Stimulated activated CD8-positive, alpha-beta memory T cell treated with anti-CD3 and anti-CD28 coated beads, Interleukin-4, amount 100 ng/mL, for 24 hours (primary cell): Measurements from ENCODE around the gene PTPRN2.
"Not testable (repeated sequence)": the region's sequence is repeated elsewhere in the genome, so short reads cannot be mapped to it uniquely, and the experiment has no call there.

Experiments used
- DNase-seq: peaks from one replicate; pipeline ENCODE4 v3.0.0-alpha.2; 2020; ENCODE audit warnings: low read depth

The PTPRN2 gene

GRCh38 chr7:158366346-158366745 lies 221.3 kb downstream of the PTPRN2 start:
- DNase-seq: no peak

GRCh38 chr7:158365267-158365666 lies 222.4 kb downstream of the PTPRN2 start:
- DNase-seq: no peak

- DNase-seq: no peak
These were observed 223.2 kb downstream of the PTPRN2 start for GRCh38 chr7:158364451-158364850.

GRCh38 chr7:158362912-158363905 lies 224.4 kb downstream of the PTPRN2 start:
- no peak for DNase-seq

- DNase-seq: no peak
These were observed 225.6 kb downstream of the PTPRN2 start for GRCh38 chr7:158362001-158362400.

- DNase-seq: no peak
These were observed 226.2 kb downstream of the PTPRN2 start for GRCh38 chr7:158361326-158361946.

GRCh38 chr7:158358926-158359645 lies 228.5 kb downstream of the PTPRN2 start:
- DNase-seq: no peak

- no peak for DNase-seq
These were observed 229.5 kb downstream of the PTPRN2 start for GRCh38 chr7:158357898-158358821.

GRCh38 chr7:158357106-158357897 lies 230.3 kb downstream of the PTPRN2 start:
- DNase-seq: no peak

GRCh38 chr7:158356454-158356853 lies 231.2 kb downstream of the PTPRN2 start:
- DNase-seq: no peak

- DNase-seq: no peak
These were observed 232.1 kb downstream of the PTPRN2 start for GRCh38 chr7:158355456-158356065.

- no peak for DNase-seq
These were observed 232.8 kb downstream of the PTPRN2 start for GRCh38 chr7:158354861-158355260.

GRCh38 chr7:158353606-158354570 lies 233.7 kb downstream of the PTPRN2 start:
- no peak for DNase-seq

- DNase-seq: not testable (repeated sequence)
These were observed 235.5 kb downstream of the PTPRN2 start for GRCh38 chr7:158351899-158352729.

GRCh38 chr7:158351481-158351880 lies 236.1 kb downstream of the PTPRN2 start:
- DNase-seq: no peak

GRCh38 chr7:158351051-158351450 lies 236.6 kb downstream of the PTPRN2 start:
- no peak for DNase-seq

GRCh38 chr7:158350166-158350900 lies 237.3 kb downstream of the PTPRN2 start:
- DNase-seq: no peak
